Esophagus squamous epithelium (tissue), 4 donors: ENCODE data around the gene FRYL.

Source experiments
- POLR2A ChIP-seq, 4 donors: fragments of 450-650 bp; IDR thresholded peaks; one replicate each; pipeline ENCODE4 v1.6.1; 2017; ENCODE audit warnings: antibody characterized with exemption in 4 of 4, mild to moderate bottlenecking in 4 of 4, moderate library complexity in 3 of 4
- TF ChIP-seq, protein P1 (sequence below), 6 experiments: fragments of 450-650 bp in 4 of 6; fragments of 200-600 bp in 2 of 6; sonication (generic) in 2 of 6; IDR thresholded peaks; one replicate each; pipeline ENCODE4 v1.5.1; 2016 to 2019; ENCODE audit warnings: antibody characterized with exemption in 6 of 6, mild to moderate bottlenecking in 4 of 6, moderate library complexity in 4 of 6

- TF ChIP-seq, protein P1, sequence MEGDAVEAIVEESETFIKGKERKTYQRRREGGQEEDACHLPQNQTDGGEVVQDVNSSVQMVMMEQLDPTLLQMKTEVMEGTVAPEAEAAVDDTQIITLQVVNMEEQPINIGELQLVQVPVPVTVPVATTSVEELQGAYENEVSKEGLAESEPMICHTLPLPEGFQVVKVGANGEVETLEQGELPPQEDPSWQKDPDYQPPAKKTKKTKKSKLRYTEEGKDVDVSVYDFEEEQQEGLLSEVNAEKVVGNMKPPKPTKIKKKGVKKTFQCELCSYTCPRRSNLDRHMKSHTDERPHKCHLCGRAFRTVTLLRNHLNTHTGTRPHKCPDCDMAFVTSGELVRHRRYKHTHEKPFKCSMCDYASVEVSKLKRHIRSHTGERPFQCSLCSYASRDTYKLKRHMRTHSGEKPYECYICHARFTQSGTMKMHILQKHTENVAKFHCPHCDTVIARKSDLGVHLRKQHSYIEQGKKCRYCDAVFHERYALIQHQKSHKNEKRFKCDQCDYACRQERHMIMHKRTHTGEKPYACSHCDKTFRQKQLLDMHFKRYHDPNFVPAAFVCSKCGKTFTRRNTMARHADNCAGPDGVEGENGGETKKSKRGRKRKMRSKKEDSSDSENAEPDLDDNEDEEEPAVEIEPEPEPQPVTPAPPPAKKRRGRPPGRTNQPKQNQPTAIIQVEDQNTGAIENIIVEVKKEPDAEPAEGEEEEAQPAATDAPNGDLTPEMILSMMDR (IDR thresholded peaks at IDR 0.05), result no peak
- no peak for TF ChIP-seq POLR2A (IDR thresholded peaks at IDR 0.05)
Observed at GRCh38 chr4:48756689-48757220, 23.3 kb downstream of the FRYL start.
